ENCODE results near the gene SND1.

Gene SND1

GRCh38 chr7:128076196-128076795 is 424.3 kb downstream of the SND1 start:
- no peak overlapping the region for H3K4me3 ChIP-seq (ENCODE audit: low read length)
- peaks cover under 1% of the 10 kb centered on the region for H3K4me1 ChIP-seq (ENCODE audit: insufficient read depth, low read length)
- H3K9me3 ChIP-seq (ENCODE audit: low read length) = no peaks in the 10 kb centered on the region
- peaks cover 5% of the 10 kb centered on the region for H3K36me3 ChIP-seq (ENCODE audit: insufficient read depth, low read length)
- H2AFZ ChIP-seq (ENCODE audit: low read depth, low read length) = no peak overlapping the region
- no peaks in the 10 kb centered on the region for H3K27me3 ChIP-seq (ENCODE audit: insufficient read depth, low read length)

GRCh38 chr7:128076796-128077271 is 424.8 kb downstream of the SND1 start:
- no peak overlapping the region for H3K4me3 ChIP-seq (ENCODE audit: low read length)
- H3K36me3 ChIP-seq (ENCODE audit: insufficient read depth, low read length) = peaks cover 9% of the 10 kb centered on the region
- peaks cover 5% of the 10 kb centered on the region for H3K4me1 ChIP-seq (ENCODE audit: insufficient read depth, low read length)
- no peak overlapping the region for H2AFZ ChIP-seq (ENCODE audit: low read depth, low read length)
- H3K9me3 ChIP-seq (ENCODE audit: low read length) = no peaks in the 10 kb centered on the region
- no peaks in the 10 kb centered on the region for H3K27me3 ChIP-seq (ENCODE audit: insufficient read depth, low read length)

- Histone ChIP-seq H3K36me3 (ENCODE audit: insufficient read depth, low read length) (peaks cover 9% of the 10 kb centered on the region), H3K9me3 (ENCODE audit: low read length) (no peaks in the 10 kb centered on the region), H3K27me3 (ENCODE audit: insufficient read depth, low read length) (no peaks in the 10 kb centered on the region), H2AFZ (ENCODE audit: low read depth, low read length) (no peak overlapping the region), H3K4me1 (ENCODE audit: insufficient read depth, low read length) (peaks cover 19% of the 10 kb centered on the region), H3K4me3 (ENCODE audit: low read length) (no peak overlapping the region)
Measured at GRCh38 chr7:128078309-128078708, 426.3 kb downstream of the SND1 start.

DNA sequence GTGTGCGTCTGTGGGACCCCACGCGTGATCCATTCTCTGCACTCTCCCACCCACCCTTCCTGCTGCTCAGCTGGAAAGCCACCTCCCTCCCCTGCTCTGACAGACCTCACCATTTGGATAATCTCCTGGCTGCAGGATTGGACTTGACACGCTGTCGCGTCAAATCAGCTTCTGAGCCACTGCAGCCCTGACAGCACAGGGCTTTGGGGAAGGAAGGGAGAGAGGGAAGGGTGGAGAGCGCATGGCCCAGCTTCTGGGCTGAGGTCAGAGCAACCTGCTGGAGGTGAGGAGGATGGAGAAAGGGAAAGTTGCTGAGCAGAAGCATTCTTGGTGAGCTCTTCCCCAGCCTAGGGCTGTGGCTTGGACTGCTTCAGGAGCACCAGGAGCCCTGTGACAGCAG is 428.2 kb downstream of the SND1 start:
- Histone ChIP-seq H3K27me3 (ENCODE audit: insufficient read depth, low read length) (no peaks in the 10 kb centered on the region), H3K4me1 (ENCODE audit: insufficient read depth, low read length) (peaks cover 25% of the 10 kb centered on the region), H3K4me3 (ENCODE audit: low read length) (no peak overlapping the region), H2AFZ (ENCODE audit: low read depth, low read length) (no peak overlapping the region), H3K9me3 (ENCODE audit: low read length) (no peaks in the 10 kb centered on the region), H3K36me3 (ENCODE audit: insufficient read depth, low read length) (peaks cover 15% of the 10 kb centered on the region)

GRCh38 chr7:128081351-128081750 is 429.4 kb downstream of the SND1 start:
- peaks cover 25% of the 10 kb centered on the region for H3K4me1 ChIP-seq (ENCODE audit: insufficient read depth, low read length)
- peaks cover 27% of the 10 kb centered on the region for H3K36me3 ChIP-seq (ENCODE audit: insufficient read depth, low read length)
- H3K27me3 ChIP-seq (ENCODE audit: insufficient read depth, low read length) = no peaks in the 10 kb centered on the region
- no peak overlapping the region for H3K4me3 ChIP-seq (ENCODE audit: low read length)
- H2AFZ ChIP-seq (ENCODE audit: low read depth, low read length) = no peak overlapping the region
- H3K9me3 ChIP-seq (ENCODE audit: low read length) = no peaks in the 10 kb centered on the region

GRCh38 chr7:128081808-128082207 is 429.8 kb downstream of the SND1 start:
- Histone ChIP-seq H3K36me3 (ENCODE audit: insufficient read depth, low read length) (peaks cover 31% of the 10 kb centered on the region), H3K9me3 (ENCODE audit: low read length) (no peaks in the 10 kb centered on the region), H3K4me1 (ENCODE audit: insufficient read depth, low read length) (peaks cover 25% of the 10 kb centered on the region), H2AFZ (ENCODE audit: low read depth, low read length) (no peak overlapping the region), H3K4me3 (ENCODE audit: low read length) (no peak overlapping the region), H3K27me3 (ENCODE audit: insufficient read depth, low read length) (no peaks in the 10 kb centered on the region)

DNA sequence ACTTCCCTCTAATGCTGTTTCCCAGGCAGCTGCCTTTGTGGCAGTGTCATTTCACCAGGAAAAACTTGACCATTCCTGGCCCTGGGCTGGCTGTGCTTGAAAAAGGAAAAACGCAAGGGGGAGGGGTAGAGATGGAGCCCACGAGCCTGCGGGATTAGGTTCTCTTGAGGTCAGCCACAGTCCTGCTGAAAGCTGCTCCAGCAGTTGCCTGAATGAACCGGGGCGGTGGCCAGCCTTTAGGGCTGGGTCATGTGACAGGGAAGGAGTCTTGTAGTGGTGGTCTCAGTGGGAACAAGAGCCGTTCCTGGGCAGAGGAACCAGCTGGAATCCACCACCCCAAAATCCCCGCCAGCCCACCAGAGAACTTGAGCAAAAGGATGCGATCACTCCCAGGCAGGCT is 430.4 kb downstream of the SND1 start:
- H3K27me3 ChIP-seq (ENCODE audit: insufficient read depth, low read length) = no peaks in the 10 kb centered on the region
- peaks cover 25% of the 10 kb centered on the region for H3K4me1 ChIP-seq (ENCODE audit: insufficient read depth, low read length)
- no peak overlapping the region for H2AFZ ChIP-seq (ENCODE audit: low read depth, low read length)
- H3K36me3 ChIP-seq (ENCODE audit: insufficient read depth, low read length) = peaks cover 32% of the 10 kb centered on the region
- H3K4me3 ChIP-seq (ENCODE audit: low read length) = no peak overlapping the region
- no peaks in the 10 kb centered on the region for H3K9me3 ChIP-seq (ENCODE audit: low read length)

DNA sequence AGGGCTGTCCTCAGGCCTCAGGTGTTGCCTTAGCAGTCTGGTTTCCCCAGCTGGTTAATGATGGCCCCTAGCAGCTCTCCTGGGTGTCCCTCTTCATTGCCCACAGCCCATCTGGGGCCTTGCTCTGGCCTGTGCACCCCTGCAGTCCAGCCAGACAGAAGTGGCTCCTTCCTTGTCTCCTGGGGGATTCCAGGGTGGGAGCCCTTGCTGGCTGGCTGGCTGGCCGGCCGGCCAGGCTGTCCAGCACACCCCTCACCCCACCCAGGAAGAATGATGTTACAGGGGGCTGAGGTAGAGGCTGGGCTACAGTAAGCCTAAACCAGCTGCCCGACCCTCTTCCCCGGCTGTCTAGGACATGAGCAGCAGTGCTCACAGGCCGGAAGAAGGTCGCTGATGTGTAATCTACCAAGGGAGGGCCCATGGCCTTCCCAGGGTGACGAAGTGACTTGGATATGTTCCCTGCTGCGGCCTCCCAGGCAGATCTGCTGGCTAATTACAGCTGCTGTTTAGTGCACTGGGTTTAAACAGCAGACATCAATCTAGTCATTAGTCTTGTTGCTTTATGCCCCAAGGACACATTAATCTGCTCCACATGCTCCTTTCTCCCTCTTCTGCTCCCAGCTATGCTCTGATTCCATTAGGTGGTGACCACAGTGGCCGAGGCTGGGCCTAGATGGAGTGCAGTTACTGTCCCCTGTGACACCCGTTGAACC is 433.1 kb downstream of the SND1 start:
- H3K27me3 ChIP-seq (ENCODE audit: insufficient read depth, low read length) = no peaks in the 10 kb centered on the region
- H3K9me3 ChIP-seq (ENCODE audit: low read length) = no peaks in the 10 kb centered on the region
- peaks cover 25% of the 10 kb centered on the region for H3K4me1 ChIP-seq (ENCODE audit: insufficient read depth, low read length)
- no peak overlapping the region for H3K4me3 ChIP-seq (ENCODE audit: low read length)
- H3K36me3 ChIP-seq (ENCODE audit: insufficient read depth, low read length) = peaks cover 34% of the 10 kb centered on the region
- H2AFZ ChIP-seq (ENCODE audit: low read depth, low read length) = no peak overlapping the region

GRCh38 chr7:128090492-128090891 is 438.5 kb downstream of the SND1 start:
- Histone ChIP-seq H3K9me3 (ENCODE audit: low read length) (no peaks in the 10 kb centered on the region), H3K27me3 (ENCODE audit: insufficient read depth, low read length) (no peaks in the 10 kb centered on the region), H3K36me3 (ENCODE audit: insufficient read depth, low read length) (peaks cover 45% of the 10 kb centered on the region), H3K4me3 (ENCODE audit: low read length) (no peak overlapping the region), H3K4me1 (ENCODE audit: insufficient read depth, low read length) (peaks cover 23% of the 10 kb centered on the region), H2AFZ (ENCODE audit: low read depth, low read length) (no peak overlapping the region)

- Histone ChIP-seq H3K36me3 (ENCODE audit: insufficient read depth, low read length) (peaks cover 38% of the 10 kb centered on the region), H3K4me3 (ENCODE audit: low read length) (no peak overlapping the region), H3K27me3 (ENCODE audit: insufficient read depth, low read length) (no peaks in the 10 kb centered on the region), H3K9me3 (ENCODE audit: low read length) (no peaks in the 10 kb centered on the region), H2AFZ (ENCODE audit: low read depth, low read length) (no peak overlapping the region), H3K4me1 (ENCODE audit: insufficient read depth, low read length) (peaks cover 23% of the 10 kb centered on the region)
Measured at GRCh38 chr7:128091106-128091505, 439.1 kb downstream of the SND1 start.

GRCh38 chr7:128092221-128092620 is 440.2 kb downstream of the SND1 start:
- Histone ChIP-seq H3K4me3 (ENCODE audit: low read length) (no peak overlapping the region), H3K27me3 (ENCODE audit: insufficient read depth, low read length) (no peaks in the 10 kb centered on the region), H3K36me3 (ENCODE audit: insufficient read depth, low read length) (peaks cover 31% of the 10 kb centered on the region), H3K4me1 (ENCODE audit: insufficient read depth, low read length) (peaks cover 23% of the 10 kb centered on the region), H3K9me3 (ENCODE audit: low read length) (no peaks in the 10 kb centered on the region), H2AFZ (ENCODE audit: low read depth, low read length) (no peak overlapping the region)

DNA sequence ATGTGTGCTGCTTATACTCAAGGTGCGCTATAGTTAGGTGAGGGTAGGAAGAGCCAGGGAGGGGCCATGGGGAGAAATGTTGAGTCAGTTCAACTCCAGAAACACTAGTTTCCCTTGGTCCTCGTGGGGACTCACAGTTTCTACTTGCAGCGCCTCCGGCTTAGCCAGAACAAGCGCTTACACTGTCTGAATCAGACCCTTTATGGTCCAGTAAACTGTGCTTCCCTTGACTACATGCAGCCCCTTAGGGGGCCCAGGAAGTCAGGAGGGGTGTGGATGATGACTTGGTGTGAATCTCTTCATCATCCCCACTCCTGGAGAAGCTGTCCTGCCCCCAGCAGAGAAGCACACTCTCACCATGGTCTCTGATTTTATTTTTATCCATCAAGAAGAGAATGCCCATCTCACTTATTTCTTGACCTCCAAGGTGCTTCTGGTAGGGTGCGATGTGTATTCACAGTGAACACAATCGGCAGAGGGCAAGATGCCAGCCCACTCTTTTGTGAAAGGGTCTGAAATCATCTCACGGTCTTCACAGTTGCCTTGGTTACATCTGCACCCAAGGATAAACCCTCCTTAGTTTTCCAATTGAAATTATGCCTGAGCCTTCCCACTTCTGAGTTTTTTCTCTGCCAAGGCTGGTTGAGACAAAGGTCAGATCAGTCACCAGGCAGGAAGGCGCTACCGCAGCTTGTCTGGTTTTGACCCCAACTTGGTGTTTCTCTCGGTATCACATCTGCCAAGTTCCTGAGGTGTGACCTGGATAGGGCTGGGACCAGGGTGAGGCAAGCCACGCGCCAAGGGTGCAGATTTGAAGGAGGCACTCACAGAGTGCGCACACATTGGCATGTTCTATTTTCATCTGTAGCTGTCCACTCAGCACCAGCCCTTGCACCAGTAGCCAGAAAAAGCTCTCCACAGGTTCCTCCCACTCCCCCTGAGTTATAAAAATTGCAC is 441.9 kb downstream of the SND1 start:
- Histone ChIP-seq H3K9me3 (ENCODE audit: low read length) (no peaks in the 10 kb centered on the region), H3K4me3 (ENCODE audit: low read length) (no peak overlapping the region), H2AFZ (ENCODE audit: low read depth, low read length) (no peak overlapping the region), H3K4me1 (ENCODE audit: insufficient read depth, low read length) (peaks cover 23% of the 10 kb centered on the region), H3K27me3 (ENCODE audit: insufficient read depth, low read length) (no peaks in the 10 kb centered on the region), H3K36me3 (ENCODE audit: insufficient read depth, low read length) (peaks cover 31% of the 10 kb centered on the region)

- Histone ChIP-seq H3K36me3 (ENCODE audit: insufficient read depth, low read length) (peaks cover 28% of the 10 kb centered on the region), H3K9me3 (ENCODE audit: low read length) (no peaks in the 10 kb centered on the region)
Measured at GRCh38 chr7:128094686-128095085, 442.7 kb downstream of the SND1 start.

More at GRCh38 chr7:128094686-128095085, 442.7 kb downstream of the SND1 start:
- peaks cover 23% of the 10 kb centered on the region for H3K4me1 ChIP-seq (ENCODE audit: insufficient read depth, low read length)
- H3K27me3 ChIP-seq (ENCODE audit: insufficient read depth, low read length) = no peaks in the 10 kb centered on the region
- no peak overlapping the region for H2AFZ ChIP-seq (ENCODE audit: low read depth, low read length)
- no peak overlapping the region for H3K4me3 ChIP-seq (ENCODE audit: low read length)

Data from neuron (in vitro differentiated cells).